ENCODE data around the gene TRIM24. TPM values are rescaled to one million over a fixed set of nuclear protein-coding genes. Genes with fewer than 3 reads are reported as not detected.

The TRIM24 gene
- total and polyA plus RNA-seq, 4 donors: 7.0 to 33.0 (median 17.4) TPM

GRCh38 chr7:138470391-138471157 lies 10.5 kb downstream of the TRIM24 start:
- WGBS, 2 donors: 94 to 96% methylated on average over 5 of the region's 5 CpGs
- TF ChIP-seq, protein P1, sequence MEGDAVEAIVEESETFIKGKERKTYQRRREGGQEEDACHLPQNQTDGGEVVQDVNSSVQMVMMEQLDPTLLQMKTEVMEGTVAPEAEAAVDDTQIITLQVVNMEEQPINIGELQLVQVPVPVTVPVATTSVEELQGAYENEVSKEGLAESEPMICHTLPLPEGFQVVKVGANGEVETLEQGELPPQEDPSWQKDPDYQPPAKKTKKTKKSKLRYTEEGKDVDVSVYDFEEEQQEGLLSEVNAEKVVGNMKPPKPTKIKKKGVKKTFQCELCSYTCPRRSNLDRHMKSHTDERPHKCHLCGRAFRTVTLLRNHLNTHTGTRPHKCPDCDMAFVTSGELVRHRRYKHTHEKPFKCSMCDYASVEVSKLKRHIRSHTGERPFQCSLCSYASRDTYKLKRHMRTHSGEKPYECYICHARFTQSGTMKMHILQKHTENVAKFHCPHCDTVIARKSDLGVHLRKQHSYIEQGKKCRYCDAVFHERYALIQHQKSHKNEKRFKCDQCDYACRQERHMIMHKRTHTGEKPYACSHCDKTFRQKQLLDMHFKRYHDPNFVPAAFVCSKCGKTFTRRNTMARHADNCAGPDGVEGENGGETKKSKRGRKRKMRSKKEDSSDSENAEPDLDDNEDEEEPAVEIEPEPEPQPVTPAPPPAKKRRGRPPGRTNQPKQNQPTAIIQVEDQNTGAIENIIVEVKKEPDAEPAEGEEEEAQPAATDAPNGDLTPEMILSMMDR (IDR thresholded peaks at IDR 0.05; ENCODE audit: control extremely low read depth, extremely low read depth): no peak

DNA sequence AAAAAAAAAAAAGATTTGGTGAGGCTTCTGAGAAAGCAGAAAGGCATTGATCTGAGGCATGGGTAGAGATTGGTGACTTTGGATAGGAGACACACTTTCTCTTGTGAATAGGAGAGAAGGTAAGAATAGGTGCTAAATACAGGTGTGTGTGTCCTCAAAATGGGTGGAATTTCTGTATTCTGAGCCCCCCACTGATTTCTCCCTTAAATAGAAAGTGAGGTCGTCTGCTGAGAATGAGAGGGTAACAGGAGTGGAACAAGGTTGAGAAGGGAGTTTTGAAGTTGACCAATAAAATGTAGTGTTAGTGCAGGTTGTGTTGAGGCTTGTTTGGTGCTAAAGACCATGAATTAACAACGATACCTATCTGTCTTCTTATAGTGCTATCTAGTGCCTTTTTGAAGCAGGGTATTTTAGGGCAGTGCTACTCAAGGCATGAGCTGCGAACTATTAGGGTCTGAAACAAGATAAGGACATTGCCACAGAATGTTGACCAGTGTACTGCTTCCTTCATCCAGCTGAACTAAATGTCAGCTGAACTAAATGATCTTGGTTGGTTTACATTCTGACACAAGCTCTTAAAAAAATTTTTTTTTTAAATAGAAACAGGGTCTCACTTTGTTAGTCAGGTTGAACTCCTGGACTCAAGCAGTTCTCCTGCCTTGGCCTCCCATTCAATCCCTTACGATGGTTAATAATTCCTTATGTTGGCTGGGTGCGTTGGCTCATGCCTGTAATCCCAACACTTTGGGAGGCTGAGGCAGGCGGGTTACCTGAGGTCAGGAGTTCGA lies 12.4 kb downstream of the TRIM24 start:
- Histone ChIP-seq H3K9me3 (ENCODE audit: control insufficient read depth in 4 of 4, insufficient read depth in 3 of 4, low read length in 3 of 4) (no peaks in the 10 kb centered on the region), H3K27me3 (ENCODE audit: control insufficient read depth in 3 of 3, insufficient read depth in 3 of 3, low read length in 2 of 3) (no peaks in the 10 kb centered on the region), H3K9ac (ENCODE audit: insufficient read depth in 1 of 2, low read length in 2 of 2) (no peak overlapping the region), H3K4me3 (no peak overlapping the region), H3K4me1 (ENCODE audit: control insufficient read depth in 5 of 5, insufficient read depth in 5 of 5, low read length in 5 of 5) (peaks cover 0 to 11% (median 5%) of the 10 kb centered on the region in 5 donors), H3K36me3 (ENCODE audit: control insufficient read depth in 4 of 4, insufficient read depth in 4 of 4, low read length in 4 of 4) (peaks cover 0 to 2% (median 0%) of the 10 kb centered on the region in 4 donors), H3K27ac (ENCODE audit: low read depth in 1 of 2, low read length in 1 of 2) (no peak overlapping the region)
- TF ChIP-seq, protein P1 (IDR thresholded peaks at IDR 0.05; ENCODE audit: control extremely low read depth, extremely low read depth): no peak
- DNase-seq (no peak), ATAC-seq (ENCODE audit: insufficient read depth, low FRiP score) (no peak)
- 93 to 94% methylated on average over 7 of the region's 7 CpGs for WGBS, 2 donors

More at GRCh38 chr7:138470391-138471157, 10.5 kb downstream of the TRIM24 start:
- no peaks in the 10 kb centered on the region for H3K27me3 ChIP-seq (ENCODE audit: control insufficient read depth in 3 of 3, insufficient read depth in 3 of 3, low read length in 2 of 3)
- no peak overlapping the region for H3K27ac ChIP-seq (ENCODE audit: low read depth in 1 of 2, low read length in 1 of 2)
- peaks cover 0 to 11% (median 6%) of the 10 kb centered on the region in 5 donors for H3K4me1 ChIP-seq (ENCODE audit: control insufficient read depth in 5 of 5, insufficient read depth in 5 of 5, low read length in 5 of 5)
- ATAC-seq (ENCODE audit: insufficient read depth, low FRiP score) (no peak), DNase-seq (no peak)
- H3K4me3 ChIP-seq: no peak overlapping the region
- H3K36me3 ChIP-seq (ENCODE audit: control insufficient read depth in 4 of 4, insufficient read depth in 4 of 4, low read length in 4 of 4): peaks cover 0 to 2% (median 0%) of the 10 kb centered on the region in 4 donors
- H3K9me3 ChIP-seq (ENCODE audit: control insufficient read depth in 4 of 4, insufficient read depth in 3 of 4, low read length in 3 of 4): no peaks in the 10 kb centered on the region
- no peak overlapping the region for H3K9ac ChIP-seq (ENCODE audit: insufficient read depth in 1 of 2, low read length in 2 of 2)

- no peaks in the 10 kb centered on the region for H3K9me3 ChIP-seq (ENCODE audit: control insufficient read depth in 4 of 4, insufficient read depth in 3 of 4, low read length in 3 of 4)
- 88 to 89% methylated on average over 5 of the region's 5 CpGs for WGBS, 2 donors
- H3K27ac ChIP-seq (ENCODE audit: low read depth in 1 of 2, low read length in 1 of 2): no peak overlapping the region
- no peaks in the 10 kb centered on the region for H3K27me3 ChIP-seq (ENCODE audit: control insufficient read depth in 3 of 3, insufficient read depth in 3 of 3, low read length in 2 of 3)
- H3K36me3 ChIP-seq (ENCODE audit: control insufficient read depth in 4 of 4, insufficient read depth in 4 of 4, low read length in 4 of 4): no peaks in the 10 kb centered on the region
- H3K9ac ChIP-seq (ENCODE audit: insufficient read depth in 1 of 2, low read length in 2 of 2): no peak overlapping the region
- H3K4me1 ChIP-seq (ENCODE audit: control insufficient read depth in 5 of 5, insufficient read depth in 5 of 5, low read length in 5 of 5): peaks cover 0 to 13% (median 7%) of the 10 kb centered on the region in 5 donors
- DNase-seq: no peak
- H3K4me3 ChIP-seq: no peak overlapping the region
- TF ChIP-seq, protein P1 (IDR thresholded peaks at IDR 0.05; ENCODE audit: control extremely low read depth, extremely low read depth): no peak
- no peak for ATAC-seq (ENCODE audit: insufficient read depth, low FRiP score)
Observed at GRCh38 chr7:138475377-138475776, 15.3 kb downstream of the TRIM24 start.
